Measurements from ENCODE around the gene ANGPT4. TPM values are rescaled to one million over a fixed set of nuclear protein-coding genes. Genes with fewer than 3 reads are reported as not detected.

ANGPT4 gene
- total and polyA plus RNA-seq, 9 of the 15 experiments (the other 6 are each of a cell fraction or from before 2014, with no cell fraction given), result not detected

- TF ChIP-seq, protein P1, sequence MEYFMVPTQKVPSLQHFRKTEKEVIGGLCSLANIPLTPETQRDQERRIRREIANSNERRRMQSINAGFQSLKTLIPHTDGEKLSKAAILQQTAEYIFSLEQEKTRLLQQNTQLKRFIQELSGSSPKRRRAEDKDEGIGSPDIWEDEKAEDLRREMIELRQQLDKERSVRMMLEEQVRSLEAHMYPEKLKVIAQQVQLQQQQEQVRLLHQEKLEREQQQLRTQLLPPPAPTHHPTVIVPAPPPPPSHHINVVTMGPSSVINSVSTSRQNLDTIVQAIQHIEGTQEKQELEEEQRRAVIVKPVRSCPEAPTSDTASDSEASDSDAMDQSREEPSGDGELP (CRISPR knock-in tag; IDR thresholded peaks at IDR 0.05; ENCODE audit: borderline replicate concordance), result peak; percentile 98
- peak; percentile 54; the same call in 1 of the 2 replicates for TF ChIP-seq SUPT5H (IDR thresholded peaks at IDR 0.05)
- TF ChIP-seq AFF4 (CRISPR knock-in tag; IDR thresholded peaks at IDR 0.05), result no peak; the same call in 1 of the 2 replicates
- TF ChIP-seq CBX8 (IDR thresholded peaks at IDR 0.05; ENCODE audit: borderline replicate concordance, extremely low read depth, low read depth, low read length, poor library complexity, severe bottlenecking), result no peak
- TF ChIP-seq RBBP5 (IDR thresholded peaks at IDR 0.05; ENCODE audit: borderline replicate concordance, insufficient read depth, low read length, poor library complexity, severe bottlenecking), result peak; percentile 44
- no peak for TF ChIP-seq NFE2L1 (tag; IDR thresholded peaks at IDR 0.05; ENCODE audit: borderline replicate concordance, low read depth)
- no peak for TF ChIP-seq CBX2 (IDR thresholded peaks at IDR 0.05; ENCODE audit: insufficient read depth, low read length, poor library complexity, severe bottlenecking)
- TF ChIP-seq ZNF3 (CRISPR knock-in tag; IDR thresholded peaks at IDR 0.05), result no peak
- TF ChIP-seq, protein P2, sequence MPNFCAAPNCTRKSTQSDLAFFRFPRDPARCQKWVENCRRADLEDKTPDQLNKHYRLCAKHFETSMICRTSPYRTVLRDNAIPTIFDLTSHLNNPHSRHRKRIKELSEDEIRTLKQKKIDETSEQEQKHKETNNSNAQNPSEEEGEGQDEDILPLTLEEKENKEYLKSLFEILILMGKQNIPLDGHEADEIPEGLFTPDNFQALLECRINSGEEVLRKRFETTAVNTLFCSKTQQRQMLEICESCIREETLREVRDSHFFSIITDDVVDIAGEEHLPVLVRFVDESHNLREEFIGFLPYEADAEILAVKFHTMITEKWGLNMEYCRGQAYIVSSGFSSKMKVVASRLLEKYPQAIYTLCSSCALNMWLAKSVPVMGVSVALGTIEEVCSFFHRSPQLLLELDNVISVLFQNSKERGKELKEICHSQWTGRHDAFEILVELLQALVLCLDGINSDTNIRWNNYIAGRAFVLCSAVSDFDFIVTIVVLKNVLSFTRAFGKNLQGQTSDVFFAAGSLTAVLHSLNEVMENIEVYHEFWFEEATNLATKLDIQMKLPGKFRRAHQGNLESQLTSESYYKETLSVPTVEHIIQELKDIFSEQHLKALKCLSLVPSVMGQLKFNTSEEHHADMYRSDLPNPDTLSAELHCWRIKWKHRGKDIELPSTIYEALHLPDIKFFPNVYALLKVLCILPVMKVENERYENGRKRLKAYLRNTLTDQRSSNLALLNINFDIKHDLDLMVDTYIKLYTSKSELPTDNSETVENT (CRISPR knock-in tag; IDR thresholded peaks at IDR 0.05), result peak; percentile 11; the same call in 1 of the 2 replicates
- peak; percentile 80 for TF ChIP-seq RBFOX2 (IDR thresholded peaks at IDR 0.05; ENCODE audit: low read depth, low read length)
- TF ChIP-seq ATF7 (IDR thresholded peaks at IDR 0.05), result peak; percentile 99
- no peak for TF ChIP-seq ATF1 (CRISPR knock-in tag; IDR thresholded peaks at IDR 0.05)
- peak; percentile 58; the same call in 1 of the 2 replicates for TF ChIP-seq ATF1 (tag; IDR thresholded peaks at IDR 0.05)
- TF ChIP-seq GABPA (tag; conservative IDR thresholded peaks at IDR 0.05; ENCODE audit: low read depth), result peak; percentile 73
- TF ChIP-seq MAZ (CRISPR knock-in tag; conservative IDR thresholded peaks at IDR 0.05 in 1 of 2, IDR thresholded peaks at IDR 0.05 in 1 of 2), result peak; percentile 93 to 96
- no peak for TF ChIP-seq EWSR1 (IDR thresholded peaks at IDR 0.05; ENCODE audit: borderline replicate concordance, low read depth, partially characterized antibody)
- peak; percentile 78 for TF ChIP-seq ETV5 (CRISPR knock-in tag; IDR thresholded peaks at IDR 0.05; ENCODE audit: low read depth)
- peak; percentile 57 to 66; a peak in 1 of 4 replicates for TF ChIP-seq SIN3A (IDR thresholded peaks at IDR 0.05; ENCODE audit: borderline replicate concordance in 2 of 2, control insufficient read depth in 1 of 2, low read depth in 2 of 2, low read length in 2 of 2)
Measured at GRCh38 chr20:833450-834150, 82.5 kb downstream of the ANGPT4 start, which contains the start of gene FAM110A (continued).

Data from K562 (cell line).